HEK293 (cell line): ENCODE measurements around the gene SUSD2.

Experiments used
- GLI4 ChIP-seq: fragments of 450-650 bp; formaldehyde crosslinking; IDR thresholded peaks from 2 replicates; pipeline ENCODE4 v1.5.1; 2016; ENCODE audit warnings: missing biosample characterization, missing genetic modification characterization
- PRDM10 ChIP-seq: fragments of 450-650 bp; formaldehyde crosslinking; IDR thresholded peaks from 2 replicates; pipeline ENCODE4 v1.5.1; 2016; ENCODE audit warnings: missing biosample characterization, missing genetic modification characterization
- ZBTB6 ChIP-seq: fragments of 450-650 bp; formaldehyde crosslinking; IDR thresholded peaks from 2 replicates; pipeline ENCODE4 v1.5.1; 2017; ENCODE audit warnings: missing biosample characterization, missing genetic modification characterization
- ZNF138 ChIP-seq: fragments of 450-650 bp; formaldehyde crosslinking; IDR thresholded peaks from 2 replicates; pipeline ENCODE4 v1.5.1; 2016; ENCODE audit warnings: missing biosample characterization, missing genetic modification characterization, borderline replicate concordance
- ZNF335 ChIP-seq: fragments of 450-650 bp; formaldehyde crosslinking; conservative IDR thresholded peaks from 2 replicates; pipeline ENCODE4 v1.5.1; 2016; ENCODE audit warnings: missing biosample characterization, missing genetic modification characterization
- ZNF510 ChIP-seq: fragments of 450-650 bp; formaldehyde crosslinking; IDR thresholded peaks from 2 replicates; pipeline ENCODE4 v1.5.1; 2018; ENCODE audit warnings: mild to moderate bottlenecking, missing genetic modification characterization, missing biosample characterization; ENCODE audit not compliant: insufficient replicate concordance
- ZNF610 ChIP-seq: fragments of 450-650 bp; formaldehyde crosslinking; IDR thresholded peaks from 2 replicates; pipeline ENCODE4 v1.5.1; 2016; ENCODE audit warnings: missing biosample characterization, missing genetic modification characterization, borderline replicate concordance
- ZNF76 ChIP-seq: fragments of 450-650 bp; formaldehyde crosslinking; IDR thresholded peaks from 2 replicates; pipeline ENCODE4; 2016; ENCODE audit warnings: low read depth, missing biosample characterization, missing genetic modification characterization, borderline replicate concordance
- TF ChIP-seq, protein P1 (sequence below): fragments of 450-650 bp; formaldehyde crosslinking; IDR thresholded peaks from 2 replicates; pipeline ENCODE4 v1.5.0; 2017; ENCODE audit warnings: missing biosample characterization, missing genetic modification characterization, borderline replicate concordance

- TF ChIP-seq ZNF335 (tag by site-specific recombination) (no peak), GLI4 (tag by site-specific recombination) (no peak), ZBTB6 (tag by site-specific recombination) (no peak), ZNF138 (no peak), ZNF510 (tag by site-specific recombination) (no peak), PRDM10 (no peak), ZNF76 (tag by site-specific recombination) (no peak), ZNF610 (tag by site-specific recombination) (no peak)
- TF ChIP-seq, protein P1, sequence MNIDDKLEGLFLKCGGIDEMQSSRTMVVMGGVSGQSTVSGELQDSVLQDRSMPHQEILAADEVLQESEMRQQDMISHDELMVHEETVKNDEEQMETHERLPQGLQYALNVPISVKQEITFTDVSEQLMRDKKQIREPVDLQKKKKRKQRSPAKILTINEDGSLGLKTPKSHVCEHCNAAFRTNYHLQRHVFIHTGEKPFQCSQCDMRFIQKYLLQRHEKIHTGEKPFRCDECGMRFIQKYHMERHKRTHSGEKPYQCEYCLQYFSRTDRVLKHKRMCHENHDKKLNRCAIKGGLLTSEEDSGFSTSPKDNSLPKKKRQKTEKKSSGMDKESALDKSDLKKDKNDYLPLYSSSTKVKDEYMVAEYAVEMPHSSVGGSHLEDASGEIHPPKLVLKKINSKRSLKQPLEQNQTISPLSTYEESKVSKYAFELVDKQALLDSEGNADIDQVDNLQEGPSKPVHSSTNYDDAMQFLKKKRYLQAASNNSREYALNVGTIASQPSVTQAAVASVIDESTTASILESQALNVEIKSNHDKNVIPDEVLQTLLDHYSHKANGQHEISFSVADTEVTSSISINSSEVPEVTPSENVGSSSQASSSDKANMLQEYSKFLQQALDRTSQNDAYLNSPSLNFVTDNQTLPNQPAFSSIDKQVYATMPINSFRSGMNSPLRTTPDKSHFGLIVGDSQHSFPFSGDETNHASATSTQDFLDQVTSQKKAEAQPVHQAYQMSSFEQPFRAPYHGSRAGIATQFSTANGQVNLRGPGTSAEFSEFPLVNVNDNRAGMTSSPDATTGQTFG (tag by site-specific recombination): no peak
These were observed 19.4 kb upstream of the SUSD2 start for GRCh38 chr22:24161909-24162308.
